Kidney tubule cell (primary cell): Measurements from ENCODE around the gene HCK.
A peak's percentile ranks its signal among the peaks of the same experiment; 100 is the strongest.

ENCODE experiments used
- DNase-seq: peaks from one replicate; pipeline ENCODE4 v3.0.0-alpha.2; 2018; ENCODE audit warnings: low spot score

The HCK gene

GRCh38 chr20:32052090-32052777 lies at the start of gene HCK:
Gene HCK, plus strand, starts transcription at chr20:32052242.
- no peak for DNase-seq

- no peak for DNase-seq
These were observed 48.7 kb upstream of the HCK start for GRCh38 chr20:32003325-32003724.

- DNase-seq: no peak
These were observed 47.1 kb upstream of the HCK start for GRCh38 chr20:32004963-32005362.

GRCh38 chr20:32006053-32006452 lies 46.0 kb upstream of the HCK start:
- DNase-seq: no peak

GRCh38 chr20:32006841-32007786 lies 44.9 kb upstream of the HCK start:
- no peak for DNase-seq

- peak; percentile 47 for DNase-seq
These were observed 44.0 kb upstream of the HCK start for GRCh38 chr20:32007787-32008616.

- no peak for DNase-seq
These were observed 42.5 kb upstream of the HCK start for GRCh38 chr20:32009564-32009963.

GRCh38 chr20:32010101-32010500 lies 41.9 kb upstream of the HCK start, which contains the start of gene CCM2L:
Gene CCM2L, plus strand, starts transcription at chr20:32010438. Its CDS starts 17 bp downstream, at chr20:32010455.
- no peak for DNase-seq

GRCh38 chr20:32010666-32011065 lies 41.4 kb upstream of the HCK start:
- DNase-seq: no peak

GRCh38 chr20:32012159-32012688 lies 39.8 kb upstream of the HCK start:
- DNase-seq: no peak

GRCh38 chr20:32013326-32013725 lies 38.7 kb upstream of the HCK start:
- DNase-seq: no peak

- DNase-seq: peak; percentile 76
These were observed 34.3 kb upstream of the HCK start for GRCh38 chr20:32017711-32018251.

GRCh38 chr20:32018269-32019155 lies 33.5 kb upstream of the HCK start:
- peak; percentile 58 for DNase-seq

- DNase-seq: no peak
These were observed 32.9 kb upstream of the HCK start for GRCh38 chr20:32019156-32019510.

GRCh38 chr20:32019563-32020463 lies 32.2 kb upstream of the HCK start:
- DNase-seq: no peak

GRCh38 chr20:32021091-32021490 lies 31.0 kb upstream of the HCK start:
- DNase-seq: no peak

- no peak for DNase-seq
These were observed 27.3 kb upstream of the HCK start for GRCh38 chr20:32024683-32025295.

GRCh38 chr20:32027643-32028042 lies 24.4 kb upstream of the HCK start:
- DNase-seq: no peak
